ENCODE data around the gene ALPK3.

The ALPK3 gene

GRCh38 chr15:84893607-84894006 lies 76.5 kb downstream of the ALPK3 start:
- no peak for DNase-seq (ENCODE audit: low read depth)

- no peak for DNase-seq (ENCODE audit: low read depth)
Observed at GRCh38 chr15:84894736-84895425, 77.7 kb downstream of the ALPK3 start.

- no peak for DNase-seq (ENCODE audit: low read depth)
Observed at GRCh38 chr15:84898761-84899160, 81.6 kb downstream of the ALPK3 start.

GRCh38 chr15:84899750-84900149 lies 82.6 kb downstream of the ALPK3 start:
- DNase-seq (ENCODE audit: low read depth) = no peak

- no peak for DNase-seq (ENCODE audit: low read depth)
Observed at GRCh38 chr15:84901540-84901939, 84.4 kb downstream of the ALPK3 start.

- no peak for DNase-seq (ENCODE audit: low read depth)
Observed at GRCh38 chr15:84903751-84904150, 86.6 kb downstream of the ALPK3 start.

- no peak for DNase-seq (ENCODE audit: low read depth)
Observed at GRCh38 chr15:84904419-84904818, 87.3 kb downstream of the ALPK3 start.

GRCh38 chr15:84905016-84905916 lies 88.1 kb downstream of the ALPK3 start:
- DNase-seq (ENCODE audit: low read depth) = no peak

GRCh38 chr15:84907731-84908130 lies 90.6 kb downstream of the ALPK3 start:
- no peak for DNase-seq (ENCODE audit: low read depth)

- no peak for DNase-seq (ENCODE audit: low read depth)
Observed at GRCh38 chr15:84908564-84908963, 91.4 kb downstream of the ALPK3 start.

- no peak for DNase-seq (ENCODE audit: low read depth)
Observed at GRCh38 chr15:84909029-84909428, 91.9 kb downstream of the ALPK3 start.

- no peak for DNase-seq (ENCODE audit: low read depth)
Observed at GRCh38 chr15:84909782-84910181, 92.6 kb downstream of the ALPK3 start.

GRCh38 chr15:84910928-84911623 lies 93.9 kb downstream of the ALPK3 start:
- DNase-seq (ENCODE audit: low read depth) = no peak

- no peak for DNase-seq (ENCODE audit: low read depth)
Observed at GRCh38 chr15:84911879-84912660, 94.9 kb downstream of the ALPK3 start.

GRCh38 chr15:84913360-84913723 lies 96.2 kb downstream of the ALPK3 start:
- no peak for DNase-seq (ENCODE audit: low read depth)

GRCh38 chr15:84914351-84914750 lies 97.2 kb downstream of the ALPK3 start:
- DNase-seq (ENCODE audit: low read depth) = no peak

- DNase-seq (ENCODE audit: low read depth) = peak; percentile 1
Observed at GRCh38 chr15:84914909-84915605, 97.9 kb downstream of the ALPK3 start.

GRCh38 chr15:84915606-84915958 lies 98.4 kb downstream of the ALPK3 start:
- no peak for DNase-seq (ENCODE audit: low read depth)

GRCh38 chr15:84917452-84917851 lies 100.3 kb downstream of the ALPK3 start:
- DNase-seq (ENCODE audit: low read depth) = no peak

- no peak for DNase-seq (ENCODE audit: low read depth)
Observed at GRCh38 chr15:84919106-84919667, 102.0 kb downstream of the ALPK3 start.

GRCh38 chr15:84921121-84921520 lies 104.0 kb downstream of the ALPK3 start:
- DNase-seq (ENCODE audit: low read depth) = no peak
